Measurements from ENCODE around the gene FGF7. TPM values are rescaled to one million over a fixed set of nuclear protein-coding genes. Genes with fewer than 3 reads are reported as not detected.

The FGF7 gene
- total and polyA plus RNA-seq, 9 of the 15 experiments (the other 6 are each of a cell fraction or from before 2014, with no cell fraction given), result not detected

DNA sequence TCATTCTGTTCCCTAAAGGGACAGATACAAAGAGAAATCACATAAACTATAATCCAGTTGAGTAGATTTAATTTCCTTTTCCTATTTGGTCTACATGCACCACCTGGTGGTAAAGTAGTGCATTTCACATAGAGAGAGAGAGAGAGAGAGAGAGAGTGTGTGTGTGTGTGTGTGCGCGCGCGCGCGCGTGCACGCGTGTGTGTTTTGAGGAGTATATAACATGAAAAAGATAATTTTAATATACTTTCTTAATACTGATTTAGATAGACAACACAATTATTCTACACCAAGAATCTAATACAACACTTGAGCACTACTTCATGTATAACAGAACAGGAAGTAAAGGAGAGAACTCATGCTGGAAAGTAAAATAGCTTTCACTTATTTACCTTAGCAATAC is 1.1 kb upstream of the FGF7 start (continued):
- TF ChIP-seq ZBTB43 (CRISPR knock-in tag; IDR thresholded peaks at IDR 0.05), result no peak
- no peak for TF ChIP-seq ZFP30 (CRISPR knock-in tag; IDR thresholded peaks at IDR 0.05; ENCODE audit: borderline replicate concordance)
- TF ChIP-seq RFX5 (IDR thresholded peaks at IDR 0.05; ENCODE audit: low read depth, low read length), result no peak
- TF ChIP-seq, protein P1, sequence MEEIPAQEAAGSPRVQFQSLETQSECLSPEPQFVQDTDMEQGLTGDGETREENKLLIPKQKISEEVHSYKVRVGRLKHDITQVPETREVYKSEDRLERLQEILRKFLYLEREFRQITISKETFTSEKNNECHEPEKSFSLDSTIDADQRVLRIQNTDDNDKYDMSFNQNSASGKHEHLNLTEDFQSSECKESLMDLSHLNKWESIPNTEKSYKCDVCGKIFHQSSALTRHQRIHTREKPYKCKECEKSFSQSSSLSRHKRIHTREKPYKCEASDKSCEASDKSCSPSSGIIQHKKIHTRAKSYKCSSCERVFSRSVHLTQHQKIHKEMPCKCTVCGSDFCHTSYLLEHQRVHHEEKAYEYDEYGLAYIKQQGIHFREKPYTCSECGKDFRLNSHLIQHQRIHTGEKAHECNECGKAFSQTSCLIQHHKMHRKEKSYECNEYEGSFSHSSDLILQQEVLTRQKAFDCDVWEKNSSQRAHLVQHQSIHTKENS (CRISPR knock-in tag; IDR thresholded peaks at IDR 0.05), result no peak
- no peak for TF ChIP-seq USF2 (CRISPR knock-in tag; IDR thresholded peaks at IDR 0.05)
- TF ChIP-seq, protein P2, sequence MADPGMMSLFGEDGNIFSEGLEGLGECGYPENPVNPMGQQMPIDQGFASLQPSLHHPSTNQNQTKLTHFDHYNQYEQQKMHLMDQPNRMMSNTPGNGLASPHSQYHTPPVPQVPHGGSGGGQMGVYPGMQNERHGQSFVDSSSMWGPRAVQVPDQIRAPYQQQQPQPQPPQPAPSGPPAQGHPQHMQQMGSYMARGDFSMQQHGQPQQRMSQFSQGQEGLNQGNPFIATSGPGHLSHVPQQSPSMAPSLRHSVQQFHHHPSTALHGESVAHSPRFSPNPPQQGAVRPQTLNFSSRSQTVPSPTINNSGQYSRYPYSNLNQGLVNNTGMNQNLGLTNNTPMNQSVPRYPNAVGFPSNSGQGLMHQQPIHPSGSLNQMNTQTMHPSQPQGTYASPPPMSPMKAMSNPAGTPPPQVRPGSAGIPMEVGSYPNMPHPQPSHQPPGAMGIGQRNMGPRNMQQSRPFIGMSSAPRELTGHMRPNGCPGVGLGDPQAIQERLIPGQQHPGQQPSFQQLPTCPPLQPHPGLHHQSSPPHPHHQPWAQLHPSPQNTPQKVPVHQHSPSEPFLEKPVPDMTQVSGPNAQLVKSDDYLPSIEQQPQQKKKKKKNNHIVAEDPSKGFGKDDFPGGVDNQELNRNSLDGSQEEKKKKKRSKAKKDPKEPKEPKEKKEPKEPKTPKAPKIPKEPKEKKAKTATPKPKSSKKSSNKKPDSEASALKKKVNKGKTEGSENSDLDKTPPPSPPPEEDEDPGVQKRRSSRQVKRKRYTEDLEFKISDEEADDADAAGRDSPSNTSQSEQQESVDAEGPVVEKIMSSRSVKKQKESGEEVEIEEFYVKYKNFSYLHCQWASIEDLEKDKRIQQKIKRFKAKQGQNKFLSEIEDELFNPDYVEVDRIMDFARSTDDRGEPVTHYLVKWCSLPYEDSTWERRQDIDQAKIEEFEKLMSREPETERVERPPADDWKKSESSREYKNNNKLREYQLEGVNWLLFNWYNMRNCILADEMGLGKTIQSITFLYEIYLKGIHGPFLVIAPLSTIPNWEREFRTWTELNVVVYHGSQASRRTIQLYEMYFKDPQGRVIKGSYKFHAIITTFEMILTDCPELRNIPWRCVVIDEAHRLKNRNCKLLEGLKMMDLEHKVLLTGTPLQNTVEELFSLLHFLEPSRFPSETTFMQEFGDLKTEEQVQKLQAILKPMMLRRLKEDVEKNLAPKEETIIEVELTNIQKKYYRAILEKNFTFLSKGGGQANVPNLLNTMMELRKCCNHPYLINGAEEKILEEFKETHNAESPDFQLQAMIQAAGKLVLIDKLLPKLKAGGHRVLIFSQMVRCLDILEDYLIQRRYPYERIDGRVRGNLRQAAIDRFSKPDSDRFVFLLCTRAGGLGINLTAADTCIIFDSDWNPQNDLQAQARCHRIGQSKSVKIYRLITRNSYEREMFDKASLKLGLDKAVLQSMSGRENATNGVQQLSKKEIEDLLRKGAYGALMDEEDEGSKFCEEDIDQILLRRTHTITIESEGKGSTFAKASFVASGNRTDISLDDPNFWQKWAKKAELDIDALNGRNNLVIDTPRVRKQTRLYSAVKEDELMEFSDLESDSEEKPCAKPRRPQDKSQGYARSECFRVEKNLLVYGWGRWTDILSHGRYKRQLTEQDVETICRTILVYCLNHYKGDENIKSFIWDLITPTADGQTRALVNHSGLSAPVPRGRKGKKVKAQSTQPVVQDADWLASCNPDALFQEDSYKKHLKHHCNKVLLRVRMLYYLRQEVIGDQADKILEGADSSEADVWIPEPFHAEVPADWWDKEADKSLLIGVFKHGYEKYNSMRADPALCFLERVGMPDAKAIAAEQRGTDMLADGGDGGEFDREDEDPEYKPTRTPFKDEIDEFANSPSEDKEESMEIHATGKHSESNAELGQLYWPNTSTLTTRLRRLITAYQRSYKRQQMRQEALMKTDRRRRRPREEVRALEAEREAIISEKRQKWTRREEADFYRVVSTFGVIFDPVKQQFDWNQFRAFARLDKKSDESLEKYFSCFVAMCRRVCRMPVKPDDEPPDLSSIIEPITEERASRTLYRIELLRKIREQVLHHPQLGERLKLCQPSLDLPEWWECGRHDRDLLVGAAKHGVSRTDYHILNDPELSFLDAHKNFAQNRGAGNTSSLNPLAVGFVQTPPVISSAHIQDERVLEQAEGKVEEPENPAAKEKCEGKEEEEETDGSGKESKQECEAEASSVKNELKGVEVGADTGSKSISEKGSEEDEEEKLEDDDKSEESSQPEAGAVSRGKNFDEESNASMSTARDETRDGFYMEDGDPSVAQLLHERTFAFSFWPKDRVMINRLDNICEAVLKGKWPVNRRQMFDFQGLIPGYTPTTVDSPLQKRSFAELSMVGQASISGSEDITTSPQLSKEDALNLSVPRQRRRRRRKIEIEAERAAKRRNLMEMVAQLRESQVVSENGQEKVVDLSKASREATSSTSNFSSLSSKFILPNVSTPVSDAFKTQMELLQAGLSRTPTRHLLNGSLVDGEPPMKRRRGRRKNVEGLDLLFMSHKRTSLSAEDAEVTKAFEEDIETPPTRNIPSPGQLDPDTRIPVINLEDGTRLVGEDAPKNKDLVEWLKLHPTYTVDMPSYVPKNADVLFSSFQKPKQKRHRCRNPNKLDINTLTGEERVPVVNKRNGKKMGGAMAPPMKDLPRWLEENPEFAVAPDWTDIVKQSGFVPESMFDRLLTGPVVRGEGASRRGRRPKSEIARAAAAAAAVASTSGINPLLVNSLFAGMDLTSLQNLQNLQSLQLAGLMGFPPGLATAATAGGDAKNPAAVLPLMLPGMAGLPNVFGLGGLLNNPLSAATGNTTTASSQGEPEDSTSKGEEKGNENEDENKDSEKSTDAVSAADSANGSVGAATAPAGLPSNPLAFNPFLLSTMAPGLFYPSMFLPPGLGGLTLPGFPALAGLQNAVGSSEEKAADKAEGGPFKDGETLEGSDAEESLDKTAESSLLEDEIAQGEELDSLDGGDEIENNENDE (IDR thresholded peaks at IDR 0.05; ENCODE audit: low read depth, low read length), result no peak
- no peak for TF ChIP-seq FOXJ2 (tag; IDR thresholded peaks at IDR 0.05)
- TF ChIP-seq NCOR1 (IDR thresholded peaks at IDR 0.05), result no peak
- no peak for TF ChIP-seq CHCHD3 (CRISPR knock-in tag; IDR thresholded peaks at IDR 0.05)
- TF ChIP-seq CTCFL (IDR thresholded peaks at IDR 0.05; ENCODE audit: borderline replicate concordance, insufficient read depth, low read depth, low read length, poor library complexity, severe bottlenecking), result no peak
- no peak for TF ChIP-seq CAMTA2 (CRISPR knock-in tag; conservative IDR thresholded peaks at IDR 0.05)
- no peak for TF ChIP-seq KLF16 (IDR thresholded peaks at IDR 0.05)
